Measurements from ENCODE around the gene ERCC2. TPM values are rescaled to one million over a fixed set of nuclear protein-coding genes. Genes with fewer than 3 reads are reported as not detected.

ERCC2 gene
- total RNA-seq, 1 experiment from 2014 or later: 58.9 TPM

- DNase-seq (ENCODE audit: low read depth, low spot score) (no peak), ATAC-seq (no peak)
- Histone ChIP-seq H3K27me3 (ENCODE audit: insufficient read depth, low read length) (no peaks in the 10 kb centered on the region), H3K4me3 (replicated peaks in 1 of 2; ENCODE audit: low read depth in 1 of 2, low read length in 2 of 2) (no peak overlapping the region), H3K4me1 (ENCODE audit: control insufficient read depth in 1 of 2, insufficient read depth in 2 of 2, low read length in 2 of 2) (peaks cover 23 to 29% of the 10 kb centered on the region in 2 experiments), H3K9me3 (ENCODE audit: control insufficient read depth in 1 of 2, insufficient read depth in 1 of 2, low read depth in 1 of 2, low read length in 2 of 2) (no peaks in the 10 kb centered on the region), H3K9me2 (ENCODE audit: insufficient read depth) (no peaks in the 10 kb centered on the region), H3K9ac (ENCODE audit: low read length) (no peak overlapping the region), H3K27ac (ENCODE audit: low read depth, low read length) (no peak overlapping the region), H3K36me3 (ENCODE audit: control insufficient read depth in 1 of 2, insufficient read depth in 2 of 2, low read length in 2 of 2) (no peaks in the 10 kb centered on the region), H4K20me1 (ENCODE audit: insufficient read depth) (no peaks in the 10 kb centered on the region), H3K4me2 (ENCODE audit: low read length) (no peak overlapping the region), H2AFZ (ENCODE audit: low read depth, low read length, poor library complexity, severe bottlenecking) (no peak overlapping the region), H3K79me2 (ENCODE audit: insufficient read depth, low read length) (no peaks in the 10 kb centered on the region)
- CTCF ChIA-PET: no interaction called here
- BruUV-seq (replicated peaks): no TSS peak
- intact Hi-C loops (cut with micrococcal nuclease): no loop called here
- POLR2A ChIA-PET: no interaction called here
- RAD21 ChIA-PET (ENCODE audit: low non-redundant PET in 1 of 2, low total read pairs in 2 of 2, uncharacterized antibody in 2 of 2, unreplicated experiment in 2 of 2): no interaction called here
- no peak for TF ChIP-seq CEBPB (IDR thresholded peaks at IDR 0.05; ENCODE audit: low read depth)
- TF ChIP-seq EGR1 (IDR thresholded peaks at IDR 0.05; ENCODE audit: low read depth): no peak
- TF ChIP-seq EZH2 (IDR thresholded peaks at IDR 0.05): no peak
- no peak for TF ChIP-seq YY1 (IDR thresholded peaks at IDR 0.05; ENCODE audit: extremely low read depth, insufficient replicate concordance, low read depth, low read length)
- no peak for TF ChIP-seq MAX (IDR thresholded peaks at IDR 0.05)
- TF ChIP-seq REST (IDR thresholded peaks at IDR 0.05; ENCODE audit: low read depth): no peak
- TF ChIP-seq ZNF274 (IDR thresholded peaks at IDR 0.05; ENCODE audit: low read depth, low read length): no peak
- no peak for TF ChIP-seq JUND (IDR thresholded peaks at IDR 0.05)
- TF ChIP-seq TCF7L2 (IDR thresholded peaks at IDR 0.05; ENCODE audit: borderline replicate concordance, extremely low read depth, insufficient read depth, insufficient read length): no peak
- TF ChIP-seq EZH2phosphoT487 (IDR thresholded peaks at IDR 0.05; ENCODE audit: borderline replicate concordance): no peak
- TF ChIP-seq POLR2A (IDR thresholded peaks at IDR 0.05; ENCODE audit: borderline replicate concordance, extremely low read depth, insufficient read depth, insufficient read length): no peak
- TF ChIP-seq ELF1 (IDR thresholded peaks at IDR 0.05; ENCODE audit: borderline replicate concordance, low read depth): no peak
- TF ChIP-seq ATF3 (IDR thresholded peaks at IDR 0.05): no peak
- no peak for TF ChIP-seq SRF (IDR thresholded peaks at IDR 0.05; ENCODE audit: low read depth)
- no peak for TF ChIP-seq SP1 (IDR thresholded peaks at IDR 0.05; ENCODE audit: low read depth)
These were observed 45.9 kb downstream of the ERCC2 start for GRCh38 chr19:45324349-45324907.
